Activated CD4-positive, alpha-beta T cell treated with anti-CD3 and anti-CD28 coated beads, Interleukin-10, Interleukin-2, amounts not matched to agents 100 ng/mL and 50 ng/mL, durations not matched to agents 16 hours and 8 hours (primary cell): Measurements from ENCODE around the gene ROBO2.

Experiments used
- DNase-seq: peaks from one replicate; pipeline ENCODE4 v3.0.0-alpha.2; 2020

ROBO2 gene

DNA sequence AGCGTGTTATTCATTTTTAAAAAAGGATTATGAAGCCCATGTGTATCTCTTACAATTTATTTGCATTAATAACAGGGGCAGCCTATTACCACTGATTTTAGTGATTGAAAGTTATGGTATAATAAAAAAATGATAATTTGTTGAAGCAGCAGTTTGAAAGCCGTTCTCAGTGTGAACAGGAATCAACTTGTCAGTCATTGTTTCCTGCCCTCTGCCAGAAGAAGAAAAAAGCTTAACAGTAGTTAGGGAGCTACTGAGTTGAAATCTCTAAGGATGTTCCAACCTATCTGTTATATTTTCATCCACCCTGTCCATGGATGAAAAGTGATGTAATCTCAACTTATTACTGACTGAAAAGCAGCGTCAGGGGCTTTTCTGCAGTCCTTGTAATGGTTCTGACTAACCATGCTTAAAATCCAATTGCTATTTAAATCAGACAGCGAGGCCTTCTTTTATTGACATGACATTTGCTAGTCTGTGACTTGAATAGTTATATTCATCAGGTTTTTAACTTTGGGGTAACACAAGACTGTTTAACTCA, 486.7 kb downstream of the ROBO2 start:
- DNase-seq, result no peak

DNA sequence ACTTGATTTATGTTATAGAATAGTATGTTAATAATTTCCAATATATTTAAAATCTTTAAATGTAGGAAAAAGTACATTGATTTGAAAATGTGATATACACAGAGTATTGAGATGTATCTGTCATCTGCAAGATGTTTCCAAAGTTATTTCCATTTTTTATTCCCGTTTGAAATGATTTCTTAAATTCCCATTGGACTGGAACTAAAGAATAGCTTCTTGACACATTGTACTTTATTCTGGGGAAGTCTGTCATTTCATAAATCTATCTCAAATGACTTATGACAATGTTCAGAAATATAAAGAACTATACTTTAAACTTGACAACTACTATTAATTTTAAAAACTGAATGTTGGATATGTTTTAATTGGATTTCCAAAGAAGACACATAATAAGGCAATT, 489.6 kb downstream of the ROBO2 start:
- no peak for DNase-seq

DNA sequence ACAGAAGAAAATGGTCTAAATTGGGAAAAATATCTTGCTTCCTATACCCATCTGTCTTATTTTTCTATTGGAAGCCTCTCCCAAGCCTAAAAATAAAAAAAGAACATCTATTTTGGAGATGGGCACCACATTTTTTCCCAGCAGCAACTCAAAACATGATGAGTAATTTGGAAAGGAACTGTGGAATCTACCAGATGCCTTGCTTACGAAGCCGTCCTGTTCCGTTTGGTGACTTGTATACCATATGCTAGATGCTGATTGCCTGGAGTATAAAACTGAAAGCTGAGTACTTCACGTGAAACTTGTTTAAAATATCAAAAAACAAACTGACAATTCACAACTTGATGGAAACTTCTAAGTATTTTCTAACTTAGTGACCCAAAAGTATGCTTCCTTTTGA, 491.0 kb downstream of the ROBO2 start:
- DNase-seq, result no peak

DNA sequence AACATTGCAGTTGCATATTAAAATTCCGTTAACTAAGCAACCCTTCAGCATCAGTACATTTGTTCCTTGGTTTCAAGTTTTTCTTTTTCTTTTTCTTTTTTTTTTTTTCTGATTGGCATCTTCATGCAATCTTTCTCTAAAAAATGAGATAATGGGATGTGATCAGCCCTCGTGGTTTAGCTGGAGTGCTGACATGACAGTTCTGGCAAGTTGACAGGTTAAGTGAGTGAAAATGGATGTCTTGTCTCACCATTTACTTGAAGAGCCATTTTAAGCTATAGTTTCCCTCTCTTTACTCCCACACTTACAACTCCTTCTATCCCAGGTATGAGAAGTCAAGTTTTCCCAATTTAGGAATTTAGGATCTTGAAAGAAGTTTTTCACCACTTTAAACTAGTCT, 495.2 kb downstream of the ROBO2 start:
- no peak for DNase-seq

DNA sequence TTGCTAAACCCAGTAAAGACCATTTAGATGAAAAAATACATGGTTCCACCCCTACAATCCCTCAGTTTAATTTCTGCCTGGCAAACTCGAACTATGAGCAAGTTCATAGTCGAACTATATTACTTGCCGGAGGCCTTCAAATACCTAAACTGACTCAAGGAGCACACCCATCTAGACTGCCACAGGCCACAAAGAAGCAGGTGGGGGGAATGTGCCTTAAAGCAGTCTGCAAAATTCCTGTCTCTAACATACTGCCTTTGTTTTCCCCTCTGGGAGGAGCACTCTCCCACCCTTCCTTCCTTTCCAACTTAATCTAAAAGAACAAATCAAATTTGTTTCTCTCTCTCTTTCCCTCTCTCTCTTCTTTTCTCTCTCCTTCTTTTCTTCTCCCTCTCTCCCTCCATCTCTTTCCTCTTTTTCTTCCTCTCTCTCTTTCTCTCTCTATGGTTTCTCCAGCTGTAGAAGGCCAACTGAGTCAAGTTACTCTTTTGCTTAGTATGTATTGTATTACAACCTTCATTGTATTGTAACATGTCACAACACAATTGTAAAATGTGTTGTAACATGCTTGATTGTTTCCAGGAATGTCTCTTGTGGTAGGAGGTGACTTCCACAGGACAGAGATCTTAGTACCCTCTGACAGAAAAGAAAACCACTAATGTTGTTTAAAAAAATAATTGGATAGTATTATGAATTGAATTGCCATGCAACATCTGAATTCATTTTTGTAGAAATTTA, 496.3 kb downstream of the ROBO2 start:
- DNase-seq, result no peak

DNA sequence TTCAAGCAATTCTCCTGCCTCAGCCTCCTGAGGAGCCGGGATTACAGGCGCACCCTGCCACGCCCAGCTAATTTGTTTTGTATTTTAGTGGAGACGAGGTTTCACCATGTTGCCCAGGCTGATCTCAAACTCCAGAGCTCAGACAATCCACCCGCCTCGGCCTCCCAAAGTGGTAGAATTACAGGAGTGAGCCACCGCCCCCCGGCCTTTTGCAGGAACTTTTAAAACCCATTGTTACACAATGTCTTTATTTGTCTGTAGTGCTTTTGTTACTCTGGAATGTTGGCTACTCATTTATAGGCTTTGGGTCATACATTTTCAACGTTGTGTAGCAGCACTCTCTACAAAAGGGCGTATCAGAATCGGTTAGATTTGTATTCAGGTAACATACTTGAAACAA, 499.1 kb downstream of the ROBO2 start:
- no peak for DNase-seq

DNA sequence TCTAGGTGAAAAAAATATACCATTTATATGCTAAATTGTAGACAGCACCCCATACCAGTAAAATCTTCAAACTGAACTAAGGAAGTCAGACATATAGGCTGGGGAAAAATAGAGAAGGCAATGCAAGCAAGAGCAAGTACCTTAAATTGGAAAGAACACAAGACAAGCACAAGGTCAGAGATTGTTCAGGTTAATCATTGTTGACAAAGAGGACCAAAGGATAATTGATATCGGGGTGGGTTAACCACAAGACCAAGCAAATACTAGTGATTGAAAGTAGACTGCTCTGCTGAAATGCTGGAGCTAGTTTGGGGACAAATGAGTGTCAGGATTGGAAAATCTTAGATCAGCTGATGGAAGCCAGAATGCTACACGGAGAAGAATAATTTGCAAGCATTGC, 499.8 kb downstream of the ROBO2 start:
- DNase-seq, result no peak

DNA sequence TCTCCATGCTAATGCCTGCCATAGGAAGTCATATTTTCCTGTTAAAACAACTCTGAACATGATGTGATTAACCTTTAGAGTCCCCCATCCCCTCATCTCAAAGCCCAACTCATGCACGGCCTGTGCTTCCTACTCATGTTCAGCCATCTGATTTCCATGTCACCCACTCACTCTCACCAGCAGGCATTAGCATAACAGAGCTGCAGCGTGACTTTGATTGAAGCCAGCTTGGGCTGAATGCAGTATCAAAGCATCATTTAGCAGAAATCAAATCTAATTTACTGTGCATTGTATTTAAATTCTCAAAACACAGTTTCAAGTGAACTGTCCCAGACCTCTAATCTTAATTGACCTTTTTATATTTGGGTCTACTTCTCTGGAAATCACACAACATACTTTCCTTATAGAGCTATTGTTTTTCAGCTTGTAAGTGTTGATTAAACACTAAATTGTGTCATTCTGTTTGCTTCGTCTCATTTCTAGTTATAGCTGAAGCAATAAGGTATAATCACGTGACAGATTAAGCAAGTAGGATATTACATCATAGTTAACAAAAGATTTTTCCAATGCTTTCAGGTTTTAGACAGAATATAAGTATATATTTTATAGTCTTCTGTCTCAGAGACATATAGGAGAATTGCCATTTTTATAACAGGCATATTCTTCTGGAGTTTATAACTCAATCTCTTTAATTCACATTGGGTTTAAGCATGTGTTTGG, 501.5 kb downstream of the ROBO2 start:
- no peak for DNase-seq

DNA sequence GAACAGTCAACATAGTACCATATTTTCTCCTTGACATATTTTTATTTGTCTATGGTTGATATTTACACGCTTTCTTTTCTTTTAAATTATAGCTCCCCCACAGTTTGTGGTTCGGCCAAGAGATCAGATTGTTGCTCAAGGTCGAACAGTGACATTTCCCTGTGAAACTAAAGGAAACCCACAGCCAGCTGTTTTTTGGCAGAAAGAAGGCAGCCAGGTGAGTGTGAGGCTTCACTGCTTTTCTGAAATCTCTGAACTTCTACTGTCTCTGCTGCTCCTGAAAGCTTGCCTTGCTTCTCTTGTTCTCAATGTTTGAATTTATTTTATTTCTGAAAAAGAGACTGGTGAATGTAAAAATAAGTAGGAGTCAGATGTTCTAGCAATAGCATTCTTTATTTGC, 506.3 kb downstream of the ROBO2 start:
- no peak for DNase-seq

DNA sequence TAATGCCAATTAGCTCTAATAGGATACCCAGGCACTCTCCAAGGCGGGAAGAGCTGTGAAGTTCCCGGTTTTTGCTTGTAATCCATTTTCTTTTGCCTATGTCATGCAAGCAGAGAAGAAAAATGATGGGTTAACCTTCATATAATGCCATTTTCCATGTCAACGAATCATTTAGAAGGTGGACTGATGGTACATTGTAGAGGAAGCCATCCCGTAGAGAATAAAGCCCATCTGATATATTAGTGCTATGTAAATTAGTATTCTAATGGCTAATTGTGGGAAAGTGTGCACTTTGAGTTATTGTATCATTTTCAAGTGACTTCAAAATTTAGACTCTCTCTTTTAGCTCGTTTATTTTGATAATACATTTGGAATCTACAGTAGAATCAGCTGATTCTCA, 509.1 kb downstream of the ROBO2 start:
- DNase-seq, result no peak

DNA sequence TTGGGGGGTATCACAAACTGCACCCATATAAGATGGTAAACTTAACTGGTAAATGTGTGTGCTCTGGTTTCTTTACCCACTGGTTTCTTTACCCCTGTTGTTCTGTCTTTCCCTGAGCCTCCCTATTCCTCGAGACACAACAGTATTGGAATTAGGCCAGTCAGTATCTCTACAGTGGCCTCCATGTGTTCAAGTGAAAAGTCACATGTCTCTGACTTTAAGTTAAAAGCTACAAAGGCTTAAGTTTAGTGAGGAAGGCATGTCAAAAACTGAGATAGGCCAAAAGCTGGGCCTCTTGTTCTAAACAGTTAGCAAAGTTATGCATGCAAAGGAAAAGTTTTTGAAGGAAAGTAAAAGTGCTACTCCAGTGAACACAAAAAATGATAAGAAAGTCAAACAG, 513.3 kb downstream of the ROBO2 start:
- no peak for DNase-seq

DNA sequence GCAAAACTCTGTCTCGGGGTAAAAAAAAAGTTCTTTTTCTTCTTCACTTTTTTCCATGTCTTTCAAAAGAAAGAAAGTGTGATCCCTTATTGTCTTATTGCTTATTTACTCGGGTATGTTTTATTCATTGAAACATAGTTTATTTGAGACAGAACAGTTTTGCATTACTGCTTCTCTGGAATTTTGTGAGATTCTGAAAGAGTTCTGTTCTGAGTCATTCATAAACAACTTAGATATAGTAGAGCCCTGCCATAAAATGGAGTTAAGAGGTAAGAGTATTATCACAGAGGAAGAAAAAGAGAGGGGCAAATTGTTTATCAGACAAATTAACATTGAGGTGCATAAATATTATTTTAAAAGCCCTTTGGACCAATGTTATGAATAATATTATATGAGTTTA, 522.2 kb downstream of the ROBO2 start:
- no peak for DNase-seq

DNA sequence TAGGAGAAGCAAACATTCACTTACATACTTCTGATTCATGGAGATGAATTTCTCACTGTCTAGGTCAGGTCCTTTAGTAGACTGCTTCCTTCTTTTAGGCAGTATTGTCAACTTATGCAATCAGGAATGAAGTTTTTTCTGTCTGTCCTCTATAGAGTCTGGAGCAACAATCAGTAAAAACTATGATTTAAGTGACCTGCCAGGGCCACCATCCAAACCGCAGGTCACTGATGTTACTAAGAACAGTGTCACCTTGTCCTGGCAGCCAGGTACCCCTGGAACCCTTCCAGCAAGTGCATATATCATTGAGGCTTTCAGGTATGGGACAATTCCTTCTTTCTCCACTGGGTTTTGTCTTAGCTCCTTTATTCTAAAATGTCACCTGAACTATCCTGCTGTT, 523.1 kb downstream of the ROBO2 start:
- no peak for DNase-seq

DNA sequence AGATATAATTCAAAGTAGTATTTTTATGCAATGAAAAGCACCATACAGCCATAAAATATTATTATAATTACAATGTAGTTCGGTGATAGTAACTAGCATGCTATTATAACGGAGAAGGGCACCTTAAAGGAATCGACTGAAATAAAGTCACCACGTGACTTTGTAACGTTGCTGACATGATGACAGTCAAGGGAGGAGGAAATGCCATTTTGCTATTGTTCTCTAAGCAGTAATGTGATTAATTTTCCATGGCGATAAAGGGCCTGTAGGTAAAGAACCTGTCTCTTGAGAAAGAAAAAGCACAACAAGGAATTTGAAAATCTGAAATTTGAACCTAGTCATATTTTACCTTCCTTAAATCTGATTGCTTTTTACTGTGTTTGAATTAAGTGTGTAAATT, 526.2 kb downstream of the ROBO2 start:
- DNase-seq, result no peak

DNA sequence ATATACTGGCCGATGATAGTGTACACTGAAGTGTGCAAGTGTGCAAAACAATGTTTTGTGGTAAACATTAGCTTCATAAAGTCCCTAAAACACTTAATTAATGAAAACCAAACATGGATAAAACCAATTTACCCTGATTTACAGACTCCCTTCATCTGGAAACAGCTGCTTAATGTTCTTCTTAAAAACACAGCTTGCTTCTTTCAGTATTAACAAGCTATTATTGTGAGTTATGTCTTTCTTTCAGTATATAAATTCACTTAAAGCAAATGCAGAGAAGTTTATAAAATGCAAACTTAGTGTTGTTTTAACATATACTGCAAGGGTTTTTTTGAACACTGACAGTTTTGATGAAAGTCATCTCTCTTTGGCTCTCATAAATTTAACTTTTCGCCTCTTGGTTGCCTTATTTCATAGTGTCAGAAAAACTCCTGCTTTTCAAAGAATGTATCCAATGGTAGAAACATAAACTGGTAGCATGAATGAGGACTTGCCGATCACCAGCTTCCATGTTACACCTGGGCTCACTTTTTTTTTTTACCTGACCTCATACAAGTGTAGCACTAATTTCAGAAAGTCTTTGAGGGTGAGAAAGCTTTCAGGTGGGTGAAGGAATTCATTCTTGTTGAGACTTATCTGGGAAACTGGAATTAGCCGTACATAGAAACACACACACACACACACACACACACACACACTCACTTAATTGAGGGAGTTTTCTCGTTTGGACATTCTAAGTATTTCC, 532.2 kb downstream of the ROBO2 start:
- DNase-seq, result no peak

DNA sequence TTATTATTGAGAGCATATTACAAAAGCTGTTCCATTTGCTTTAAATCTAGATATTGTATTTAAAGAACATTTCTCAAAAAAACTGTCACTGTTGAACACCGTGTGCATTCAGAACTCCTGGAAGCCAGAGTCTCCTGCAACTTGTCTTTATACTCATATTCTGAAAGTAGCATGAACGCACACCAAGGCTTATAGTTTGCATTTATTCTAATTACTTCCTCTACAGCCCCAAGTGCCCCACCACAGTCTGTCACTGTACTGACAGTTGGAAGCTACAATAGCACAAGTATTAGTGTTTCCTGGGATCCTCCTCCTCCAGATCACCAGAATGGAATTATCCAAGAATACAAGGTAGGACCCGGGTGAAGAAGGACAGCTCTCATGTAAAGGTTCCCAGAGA, 537.4 kb downstream of the ROBO2 start:
- no peak for DNase-seq

DNA sequence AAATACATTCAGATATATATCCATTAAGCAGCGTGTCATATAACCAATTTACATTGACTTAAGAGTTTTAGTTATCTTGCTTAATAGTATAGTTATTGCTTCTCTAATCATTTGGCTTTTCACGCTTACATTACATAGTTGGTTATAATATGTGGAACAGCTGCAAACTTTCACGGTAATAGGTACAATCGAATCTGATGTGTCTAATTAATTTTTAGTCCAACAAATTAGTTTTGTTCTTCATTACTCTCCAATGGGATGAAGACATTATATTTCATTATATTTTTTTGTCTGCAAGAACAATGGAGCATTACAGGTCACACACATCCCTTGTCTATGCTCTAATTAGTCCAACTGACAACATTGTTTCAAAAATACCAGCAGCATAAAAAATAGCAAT, 546.3 kb downstream of the ROBO2 start:
- DNase-seq, result no peak

DNA sequence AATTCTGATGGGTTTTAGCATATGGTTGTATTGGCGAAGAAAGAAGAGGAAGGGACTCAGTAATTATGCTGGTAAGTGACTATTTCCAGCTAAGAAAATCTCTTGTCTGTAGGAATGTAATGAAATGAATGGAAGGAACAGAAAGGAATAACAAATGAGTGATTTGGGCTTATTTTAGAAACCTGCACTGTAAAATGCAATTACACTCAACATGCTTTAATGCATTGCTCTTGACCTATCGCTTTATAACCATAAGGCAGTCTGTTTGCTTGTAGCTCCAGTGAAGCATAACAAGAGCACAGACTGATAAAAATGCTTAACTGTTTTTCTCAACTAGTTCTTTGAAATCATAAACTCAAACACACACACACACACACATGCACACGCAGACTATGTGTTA, 549.0 kb downstream of the ROBO2 start:
- DNase-seq, result no peak

DNA sequence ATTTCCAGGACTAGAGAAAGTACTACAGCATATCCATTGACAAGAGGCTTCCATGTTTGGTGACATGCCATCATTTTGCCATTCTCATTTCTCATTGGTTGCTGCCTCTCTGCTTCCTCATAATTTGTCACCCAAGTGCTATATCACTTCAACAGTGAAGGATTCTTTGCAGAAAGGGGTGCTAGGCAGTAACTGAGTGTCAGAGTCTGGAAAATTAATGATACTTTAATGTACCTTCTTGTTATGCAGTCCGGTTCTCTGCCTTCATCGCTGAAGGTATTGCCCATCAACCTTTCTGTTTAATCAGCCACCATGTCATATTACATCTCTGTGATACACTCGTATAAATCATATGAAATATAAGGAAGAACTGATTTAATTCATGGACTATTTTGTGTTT, 550.3 kb downstream of the ROBO2 start:
- no peak for DNase-seq

DNA sequence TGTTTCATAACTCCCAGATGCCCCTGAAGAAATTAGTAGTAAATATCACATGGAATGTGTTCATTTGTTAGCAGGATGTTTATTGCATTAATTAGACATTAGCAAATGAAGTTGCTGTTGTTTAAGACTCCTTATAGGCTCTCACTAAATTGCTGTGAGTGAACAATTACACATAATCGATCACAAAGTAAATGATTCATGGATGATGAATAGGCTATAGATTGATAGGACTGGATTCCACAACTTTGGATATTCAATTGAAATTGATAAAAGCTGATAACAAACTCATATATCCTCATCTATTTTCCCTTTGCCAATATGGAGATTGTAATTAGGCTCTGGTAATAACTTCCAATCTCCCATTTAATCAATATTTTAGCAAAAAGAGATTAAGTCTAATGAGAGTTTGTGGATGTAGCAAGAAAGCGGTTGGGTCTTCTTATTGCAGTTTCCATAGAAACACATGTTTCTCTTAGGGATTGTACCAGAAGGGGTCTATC, 555.5 kb downstream of the ROBO2 start:
- DNase-seq, result no peak

DNA sequence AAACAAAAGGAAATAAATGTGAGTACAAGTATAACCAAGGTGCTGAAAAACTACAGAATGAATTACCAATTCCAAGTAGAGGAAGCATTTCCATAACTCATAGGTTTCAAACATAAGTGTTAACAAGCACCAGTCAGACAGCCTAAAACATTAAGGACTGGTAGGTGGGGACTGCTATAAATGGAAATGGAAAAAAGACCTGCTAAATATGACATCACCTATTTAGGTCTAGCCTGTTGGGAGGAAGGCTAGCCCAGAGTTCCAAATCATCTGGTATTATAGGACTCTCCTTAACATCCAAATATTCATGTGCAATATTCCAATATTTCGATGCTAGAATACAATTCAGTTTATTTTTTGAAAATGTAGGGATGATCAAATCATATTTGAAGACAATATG, 560.0 kb downstream of the ROBO2 start:
- DNase-seq, result no peak

DNA sequence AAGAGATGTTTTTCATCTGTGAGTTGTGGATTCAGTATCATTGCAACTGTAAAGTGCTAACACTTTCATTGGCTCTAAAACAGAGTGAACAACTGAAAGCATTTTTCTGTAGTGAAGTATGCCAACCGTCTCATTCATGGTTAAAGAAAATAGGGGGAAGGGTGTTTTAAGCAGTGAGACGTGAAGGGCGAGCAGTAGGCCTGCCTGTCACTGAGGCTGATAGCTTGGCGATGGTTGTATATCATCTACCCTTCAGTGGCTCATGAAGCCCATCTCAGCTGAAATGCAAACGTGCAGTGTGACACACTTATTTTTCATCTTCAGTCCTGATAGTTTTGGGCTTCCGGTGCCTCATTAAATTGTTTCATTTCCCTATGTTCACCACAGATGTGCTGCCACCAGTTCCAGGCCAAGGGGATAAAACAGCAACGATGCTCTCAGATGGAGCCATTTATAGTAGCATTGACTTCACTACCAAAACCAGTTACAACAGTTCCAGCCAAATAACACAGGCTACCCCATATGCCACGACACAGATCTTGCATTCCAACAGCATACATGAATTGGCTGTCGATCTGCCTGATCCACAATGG, 562.0 kb downstream of the ROBO2 start:
- DNase-seq, result no peak

DNA sequence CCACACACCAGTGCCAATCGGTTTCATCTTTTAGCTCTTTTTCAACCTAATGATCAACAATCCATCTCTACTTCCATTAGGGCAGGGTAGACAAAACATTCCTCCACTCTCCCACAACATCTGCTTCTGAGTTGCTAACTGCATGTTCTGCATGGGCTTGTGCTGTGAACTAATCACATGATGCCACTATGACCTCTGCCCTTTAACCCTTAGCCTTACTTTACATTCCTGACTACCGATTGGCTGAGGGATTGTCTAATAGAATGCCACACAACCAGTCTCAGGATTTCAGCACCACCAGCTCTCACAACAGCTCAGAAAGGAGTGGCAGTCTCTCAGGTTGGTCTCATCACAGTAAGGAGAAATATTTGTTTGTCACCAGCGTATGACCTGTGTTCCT, 562.8 kb downstream of the ROBO2 start:
- DNase-seq, result no peak
